Measurements from ENCODE around the gene WDPCP.
"Not testable (repeated sequence)": the region's sequence is repeated elsewhere in the genome, so short reads cannot be mapped to it uniquely, and the experiment has no call there.

The WDPCP gene

DNA sequence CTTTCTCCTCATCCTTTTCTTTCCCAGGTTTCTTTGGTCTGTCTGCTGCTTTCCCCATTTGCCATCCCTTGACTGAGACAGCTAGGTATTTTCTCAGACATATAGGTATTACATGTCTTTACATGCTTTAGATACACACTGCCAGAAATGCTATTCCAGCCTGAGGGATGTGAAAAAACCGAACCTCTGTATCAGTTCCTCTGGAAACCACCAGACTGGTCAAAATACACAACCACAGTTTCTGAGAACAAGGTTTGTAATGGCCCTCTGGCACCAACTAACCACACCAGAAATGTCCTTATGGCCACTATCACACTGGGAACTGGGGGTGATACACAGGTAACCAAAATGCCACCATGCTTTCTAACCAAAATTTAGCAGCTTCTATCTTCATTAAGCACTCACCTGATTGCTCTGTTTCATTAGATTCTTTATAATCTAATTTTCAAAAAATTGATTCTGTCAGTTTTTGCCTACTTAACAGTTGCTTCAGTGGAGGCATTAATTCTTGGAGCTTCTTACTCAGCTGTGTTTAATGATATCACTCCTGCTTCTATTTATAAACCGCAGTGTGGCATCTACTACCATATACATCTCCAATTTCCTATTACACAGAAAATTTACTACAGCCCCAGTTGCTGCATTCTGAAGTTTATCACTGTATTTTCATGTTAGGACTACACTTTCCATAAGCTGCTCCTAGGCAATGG lies 243.5 kb downstream of the WDPCP start:
- no peak for DNase-seq (ENCODE audit: low spot score)

DNA sequence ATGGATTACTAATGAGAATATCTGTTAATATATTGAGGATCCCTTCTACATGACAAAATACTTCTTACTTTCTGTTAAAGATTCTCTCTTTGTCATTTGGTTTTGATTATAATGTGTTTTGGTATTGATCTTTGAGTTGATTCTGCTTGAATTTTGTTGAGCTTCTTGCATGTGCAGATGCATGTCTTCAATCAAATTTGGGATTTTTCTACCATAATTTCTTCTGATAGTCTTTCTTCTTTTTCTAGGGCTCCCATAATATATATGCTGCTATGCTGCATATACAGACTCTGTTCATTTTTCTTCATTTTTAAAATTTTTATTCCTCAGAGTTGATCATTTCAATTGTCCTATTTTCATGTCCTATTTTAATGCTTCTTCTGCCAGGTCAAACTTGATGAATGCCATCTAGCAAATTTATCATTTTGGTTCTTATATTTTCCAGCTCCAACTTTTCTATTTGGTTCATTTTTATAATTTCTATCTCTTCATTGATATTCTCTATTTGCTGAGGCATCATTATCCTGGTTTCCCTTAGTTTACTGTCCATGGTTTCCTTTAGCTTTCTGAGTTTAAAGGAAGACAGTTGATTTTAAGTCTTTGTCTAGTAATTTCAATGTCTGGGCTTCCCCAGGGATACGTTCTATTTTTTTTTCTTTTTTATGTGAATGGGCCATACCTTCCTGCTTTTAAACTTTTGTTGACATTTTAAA lies 244.7 kb downstream of the WDPCP start:
- TF ChIP-seq, protein P1, sequence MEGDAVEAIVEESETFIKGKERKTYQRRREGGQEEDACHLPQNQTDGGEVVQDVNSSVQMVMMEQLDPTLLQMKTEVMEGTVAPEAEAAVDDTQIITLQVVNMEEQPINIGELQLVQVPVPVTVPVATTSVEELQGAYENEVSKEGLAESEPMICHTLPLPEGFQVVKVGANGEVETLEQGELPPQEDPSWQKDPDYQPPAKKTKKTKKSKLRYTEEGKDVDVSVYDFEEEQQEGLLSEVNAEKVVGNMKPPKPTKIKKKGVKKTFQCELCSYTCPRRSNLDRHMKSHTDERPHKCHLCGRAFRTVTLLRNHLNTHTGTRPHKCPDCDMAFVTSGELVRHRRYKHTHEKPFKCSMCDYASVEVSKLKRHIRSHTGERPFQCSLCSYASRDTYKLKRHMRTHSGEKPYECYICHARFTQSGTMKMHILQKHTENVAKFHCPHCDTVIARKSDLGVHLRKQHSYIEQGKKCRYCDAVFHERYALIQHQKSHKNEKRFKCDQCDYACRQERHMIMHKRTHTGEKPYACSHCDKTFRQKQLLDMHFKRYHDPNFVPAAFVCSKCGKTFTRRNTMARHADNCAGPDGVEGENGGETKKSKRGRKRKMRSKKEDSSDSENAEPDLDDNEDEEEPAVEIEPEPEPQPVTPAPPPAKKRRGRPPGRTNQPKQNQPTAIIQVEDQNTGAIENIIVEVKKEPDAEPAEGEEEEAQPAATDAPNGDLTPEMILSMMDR (IDR thresholded peaks at IDR 0.05; ENCODE audit: extremely low read depth, missing control alignments), result no peak

More for the DNA sequence above, 243.5 kb downstream of the WDPCP start:
- TF ChIP-seq, protein P1 (IDR thresholded peaks at IDR 0.05; ENCODE audit: extremely low read depth, missing control alignments), result no peak

GRCh38 chr2:63340443-63340842 lies 247.8 kb downstream of the WDPCP start:
- DNase-seq (ENCODE audit: low spot score), result no peak
- TF ChIP-seq, protein P1 (IDR thresholded peaks at IDR 0.05; ENCODE audit: extremely low read depth, missing control alignments), result no peak

More for the DNA sequence above, 244.7 kb downstream of the WDPCP start:
- no peak for DNase-seq (ENCODE audit: low spot score)

GRCh38 chr2:63334910-63335309 lies 253.4 kb downstream of the WDPCP start:
- no peak for DNase-seq (ENCODE audit: low spot score)
- TF ChIP-seq, protein P1 (IDR thresholded peaks at IDR 0.05; ENCODE audit: extremely low read depth, missing control alignments), result no peak

DNA sequence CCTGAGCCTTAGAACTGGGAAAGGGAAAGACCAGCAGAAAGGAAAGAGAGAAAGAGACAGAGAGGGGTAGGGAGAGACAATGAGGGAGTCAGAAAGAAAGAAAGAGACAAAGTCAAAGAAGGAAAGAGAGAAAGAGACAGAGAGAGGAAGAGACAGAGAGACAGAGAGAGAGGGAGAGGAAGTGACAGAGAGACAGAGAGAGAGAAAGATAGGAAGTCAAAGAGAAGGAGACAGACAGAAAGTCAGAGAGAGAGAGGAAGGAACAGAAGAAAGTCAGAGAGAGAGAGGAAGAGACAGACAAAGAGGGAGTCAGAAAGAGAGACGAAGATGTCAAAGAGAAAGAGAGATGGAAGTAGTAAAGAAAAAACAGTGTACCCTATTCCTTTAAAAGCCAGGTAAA lies 261.8 kb downstream of the WDPCP start:
- no peak for DNase-seq (ENCODE audit: low spot score)
- TF ChIP-seq, protein P1 (IDR thresholded peaks at IDR 0.05; ENCODE audit: extremely low read depth, missing control alignments), result no peak

DNA sequence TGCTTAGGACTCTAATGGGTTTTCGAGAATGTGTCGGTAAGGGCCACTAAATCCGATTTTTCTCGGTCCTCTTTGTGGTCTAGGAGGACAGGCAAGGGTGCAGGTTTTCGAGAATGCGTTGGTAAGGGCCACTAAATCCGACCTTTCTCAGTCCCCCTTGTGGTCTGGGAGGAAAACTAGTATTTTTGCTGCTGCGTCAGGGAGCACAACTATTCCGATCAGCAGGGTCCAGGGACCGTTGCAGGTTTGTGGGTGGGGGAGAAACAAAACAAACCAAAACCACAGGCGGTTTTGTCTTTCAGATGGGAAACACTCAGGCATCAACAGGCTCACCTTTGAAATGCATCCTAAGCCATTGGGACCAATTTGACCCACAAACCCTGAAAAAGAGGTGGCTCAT lies 264.6 kb downstream of the WDPCP start:
- DNase-seq (ENCODE audit: low spot score), result not testable (repeated sequence)

- DNase-seq (ENCODE audit: low spot score), result not testable (repeated sequence)
These were observed 266.3 kb downstream of the WDPCP start for GRCh38 chr2:63321973-63322372.

GRCh38 chr2:63320669-63321068 lies 267.6 kb downstream of the WDPCP start:
- TF ChIP-seq, protein P1 (IDR thresholded peaks at IDR 0.05; ENCODE audit: extremely low read depth, missing control alignments), result no peak
- DNase-seq (ENCODE audit: low spot score), result no peak

All from GM20000 (cell line).